Measurements from ENCODE around the gene CAMK2D. TPM values are rescaled to one million over a fixed set of nuclear protein-coding genes. Genes with fewer than 3 reads are reported as not detected.
A peak's percentile ranks its signal among the peaks of the same experiment; 100 is the strongest.
"Not testable (repeated sequence)": the region's sequence is repeated elsewhere in the genome, so short reads cannot be mapped to it uniquely, and the experiment has no call there.

CAMK2D gene
- total RNA-seq, 1 experiment from 2014 or later = 29.5 TPM

DNA sequence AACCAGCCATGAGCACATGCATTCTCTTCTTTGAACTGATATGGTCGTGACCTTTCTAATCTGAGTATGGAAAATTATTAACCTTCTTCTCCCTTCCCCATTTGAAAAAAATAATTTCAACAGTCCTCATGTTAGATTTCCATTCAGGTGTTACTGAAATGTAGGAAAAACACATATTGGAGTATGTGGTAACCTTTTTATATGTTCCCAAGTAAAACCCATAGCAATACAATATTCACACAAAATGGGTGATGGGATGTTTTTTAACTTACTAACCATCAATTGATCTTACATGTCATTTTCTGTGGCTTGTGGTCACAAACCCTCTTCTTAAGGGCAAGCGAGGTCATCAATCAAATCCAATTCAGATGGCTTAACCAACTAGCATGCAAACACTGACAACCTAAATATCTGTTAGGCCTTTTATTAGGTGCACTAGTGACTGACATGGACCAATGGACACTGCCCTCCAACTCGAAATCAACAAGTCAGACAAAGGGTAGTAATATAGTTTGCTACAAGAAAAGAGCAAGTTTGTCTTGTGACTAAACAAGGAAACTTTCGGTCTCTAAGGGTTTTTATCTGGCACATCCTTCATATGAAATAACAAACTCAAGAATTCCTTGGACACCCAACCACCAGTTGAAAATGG lies 74.3 kb downstream of the CAMK2D start:
- ChIA-PET CTCF (no interaction called here), POLR2A (no interaction called here)
- Histone ChIP-seq H3K4me3 (ENCODE audit: low read depth in 2 of 2, low read length in 2 of 2) (no peak overlapping the region), H3K36me3 (ENCODE audit: control insufficient read depth, insufficient read depth, low read length) (no peaks in the 10 kb centered on the region), H3K27ac (ENCODE audit: low read length) (no peak overlapping the region), H3K27me3 (ENCODE audit: control insufficient read depth, insufficient read depth, low read length) (no peaks in the 10 kb centered on the region), H3K4me1 (ENCODE audit: control insufficient read depth, insufficient read depth, low read length) (peaks cover 4% of the 10 kb centered on the region), H3K9me3 (ENCODE audit: control insufficient read depth, insufficient read depth, low read depth, low read length) (no peaks in the 10 kb centered on the region)
- in situ Hi-C loops (cut with HindIII; ENCODE audit: low pct_unique_long_range_greater_than_20kb, low sequenced_read_pairs) = no loop called here
- no peak for DNase-seq (ENCODE audit: low read depth, low spot score)
- no peak for ATAC-seq
- intact Hi-C loops (cut with micrococcal nuclease; ENCODE audit: unreplicated experiment) = no loop called here
- no TSS peak for BruUV-seq (replicated peaks)
- TF ChIP-seq TCF7L2 (IDR thresholded peaks at IDR 0.05; ENCODE audit: low read depth, low read length) = no peak
- TF ChIP-seq, protein P1, sequence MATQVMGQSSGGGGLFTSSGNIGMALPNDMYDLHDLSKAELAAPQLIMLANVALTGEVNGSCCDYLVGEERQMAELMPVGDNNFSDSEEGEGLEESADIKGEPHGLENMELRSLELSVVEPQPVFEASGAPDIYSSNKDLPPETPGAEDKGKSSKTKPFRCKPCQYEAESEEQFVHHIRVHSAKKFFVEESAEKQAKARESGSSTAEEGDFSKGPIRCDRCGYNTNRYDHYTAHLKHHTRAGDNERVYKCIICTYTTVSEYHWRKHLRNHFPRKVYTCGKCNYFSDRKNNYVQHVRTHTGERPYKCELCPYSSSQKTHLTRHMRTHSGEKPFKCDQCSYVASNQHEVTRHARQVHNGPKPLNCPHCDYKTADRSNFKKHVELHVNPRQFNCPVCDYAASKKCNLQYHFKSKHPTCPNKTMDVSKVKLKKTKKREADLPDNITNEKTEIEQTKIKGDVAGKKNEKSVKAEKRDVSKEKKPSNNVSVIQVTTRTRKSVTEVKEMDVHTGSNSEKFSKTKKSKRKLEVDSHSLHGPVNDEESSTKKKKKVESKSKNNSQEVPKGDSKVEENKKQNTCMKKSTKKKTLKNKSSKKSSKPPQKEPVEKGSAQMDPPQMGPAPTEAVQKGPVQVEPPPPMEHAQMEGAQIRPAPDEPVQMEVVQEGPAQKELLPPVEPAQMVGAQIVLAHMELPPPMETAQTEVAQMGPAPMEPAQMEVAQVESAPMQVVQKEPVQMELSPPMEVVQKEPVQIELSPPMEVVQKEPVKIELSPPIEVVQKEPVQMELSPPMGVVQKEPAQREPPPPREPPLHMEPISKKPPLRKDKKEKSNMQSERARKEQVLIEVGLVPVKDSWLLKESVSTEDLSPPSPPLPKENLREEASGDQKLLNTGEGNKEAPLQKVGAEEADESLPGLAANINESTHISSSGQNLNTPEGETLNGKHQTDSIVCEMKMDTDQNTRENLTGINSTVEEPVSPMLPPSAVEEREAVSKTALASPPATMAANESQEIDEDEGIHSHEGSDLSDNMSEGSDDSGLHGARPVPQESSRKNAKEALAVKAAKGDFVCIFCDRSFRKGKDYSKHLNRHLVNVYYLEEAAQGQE (IDR thresholded peaks at IDR 0.05; ENCODE audit: insufficient read depth in 1 of 2, low read depth in 2 of 2, low read length in 1 of 2) = no peak
- no peak for TF ChIP-seq POLR2AphosphoS5 (IDR thresholded peaks at IDR 0.05; ENCODE audit: low read depth, low read length)
- TF ChIP-seq, protein P2, sequence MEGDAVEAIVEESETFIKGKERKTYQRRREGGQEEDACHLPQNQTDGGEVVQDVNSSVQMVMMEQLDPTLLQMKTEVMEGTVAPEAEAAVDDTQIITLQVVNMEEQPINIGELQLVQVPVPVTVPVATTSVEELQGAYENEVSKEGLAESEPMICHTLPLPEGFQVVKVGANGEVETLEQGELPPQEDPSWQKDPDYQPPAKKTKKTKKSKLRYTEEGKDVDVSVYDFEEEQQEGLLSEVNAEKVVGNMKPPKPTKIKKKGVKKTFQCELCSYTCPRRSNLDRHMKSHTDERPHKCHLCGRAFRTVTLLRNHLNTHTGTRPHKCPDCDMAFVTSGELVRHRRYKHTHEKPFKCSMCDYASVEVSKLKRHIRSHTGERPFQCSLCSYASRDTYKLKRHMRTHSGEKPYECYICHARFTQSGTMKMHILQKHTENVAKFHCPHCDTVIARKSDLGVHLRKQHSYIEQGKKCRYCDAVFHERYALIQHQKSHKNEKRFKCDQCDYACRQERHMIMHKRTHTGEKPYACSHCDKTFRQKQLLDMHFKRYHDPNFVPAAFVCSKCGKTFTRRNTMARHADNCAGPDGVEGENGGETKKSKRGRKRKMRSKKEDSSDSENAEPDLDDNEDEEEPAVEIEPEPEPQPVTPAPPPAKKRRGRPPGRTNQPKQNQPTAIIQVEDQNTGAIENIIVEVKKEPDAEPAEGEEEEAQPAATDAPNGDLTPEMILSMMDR (IDR thresholded peaks at IDR 0.05) = no peak
- TF ChIP-seq SIN3A (IDR thresholded peaks at IDR 0.05; ENCODE audit: borderline replicate concordance, insufficient read depth, low read depth, low read length) = no peak

DNA sequence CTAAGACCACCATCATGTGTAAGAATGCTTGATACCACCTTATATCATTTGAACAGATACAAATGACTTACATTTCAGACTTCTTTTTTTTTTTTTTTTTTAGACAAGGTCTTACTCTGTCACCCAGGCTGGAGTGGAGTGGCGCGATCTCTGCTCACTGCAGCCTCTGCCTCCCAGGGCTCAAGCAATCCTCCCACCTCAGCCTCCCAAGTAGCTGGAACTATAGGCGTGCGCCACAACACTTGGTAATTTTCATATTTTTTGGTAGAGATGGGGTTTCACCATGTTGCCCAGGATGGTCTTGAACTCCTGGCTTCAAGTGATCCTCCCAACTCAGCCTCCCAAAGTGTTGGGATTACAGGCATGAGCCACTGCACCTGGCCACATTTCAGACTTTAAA lies 76.4 kb downstream of the CAMK2D start:
- H3K27me3 ChIP-seq (ENCODE audit: control insufficient read depth, insufficient read depth, low read length); CTCF ChIA-PET; POLR2A ChIA-PET; in situ Hi-C loops (cut with HindIII; ENCODE audit: low pct_unique_long_range_greater_than_20kb, low sequenced_read_pairs); H3K4me1 ChIP-seq (ENCODE audit: control insufficient read depth, insufficient read depth, low read length); H3K27ac ChIP-seq (ENCODE audit: low read length); H3K36me3 ChIP-seq (ENCODE audit: control insufficient read depth, insufficient read depth, low read length); DNase-seq (ENCODE audit: low read depth, low spot score); ATAC-seq; H3K9me3 ChIP-seq (ENCODE audit: control insufficient read depth, insufficient read depth, low read depth, low read length); BruUV-seq (replicated peaks); intact Hi-C loops (cut with micrococcal nuclease; ENCODE audit: unreplicated experiment); H3K4me3 ChIP-seq (ENCODE audit: low read depth in 2 of 2, low read length in 2 of 2): not testable (repeated sequence)

DNA sequence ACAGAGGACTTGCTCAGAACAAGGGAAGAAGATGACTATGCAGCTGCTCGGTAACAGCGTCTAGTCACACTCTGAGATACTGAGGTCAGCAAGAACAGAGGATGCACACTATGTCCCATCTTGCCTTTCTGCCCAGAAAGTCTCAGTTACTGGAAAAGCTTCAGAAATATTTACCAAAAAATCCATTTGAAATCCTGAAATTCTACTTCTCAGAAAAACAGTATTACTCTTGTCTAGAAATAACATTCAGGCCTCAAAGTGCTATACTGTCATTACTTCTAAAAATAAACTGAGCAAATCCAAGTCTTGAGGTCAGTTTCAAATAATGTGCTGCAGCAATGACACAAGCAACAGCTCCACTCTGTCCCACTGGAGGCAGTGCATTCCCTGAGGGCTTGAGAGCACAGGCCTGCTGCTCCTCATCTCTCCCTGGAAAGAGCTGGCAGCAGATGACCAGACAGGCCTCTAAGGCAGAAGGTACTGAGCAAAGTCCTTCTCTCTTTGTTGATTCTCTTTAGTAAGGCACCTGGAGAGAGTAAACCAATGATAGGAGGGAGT lies 76.9 kb downstream of the CAMK2D start:
- in situ Hi-C loops (cut with HindIII; ENCODE audit: low pct_unique_long_range_greater_than_20kb, low sequenced_read_pairs) (no loop called here), intact Hi-C loops (cut with micrococcal nuclease; ENCODE audit: unreplicated experiment) (no loop called here)
- Histone ChIP-seq H3K9me3 (ENCODE audit: control insufficient read depth, insufficient read depth, low read depth, low read length) (no peaks in the 10 kb centered on the region), H3K27me3 (ENCODE audit: control insufficient read depth, insufficient read depth, low read length) (no peaks in the 10 kb centered on the region), H3K27ac (ENCODE audit: low read length) (no peak overlapping the region), H3K36me3 (ENCODE audit: control insufficient read depth, insufficient read depth, low read length) (no peaks in the 10 kb centered on the region), H3K4me3 (ENCODE audit: low read depth in 2 of 2, low read length in 2 of 2) (no peak overlapping the region), H3K4me1 (ENCODE audit: control insufficient read depth, insufficient read depth, low read length) (peaks cover 4% of the 10 kb centered on the region)
- CTCF ChIA-PET = no interaction called here
- BruUV-seq (replicated peaks) = no TSS peak
- POLR2A ChIA-PET = no interaction called here
- DNase-seq (ENCODE audit: low read depth, low spot score) (no peak), ATAC-seq (peak; percentile 76; the same call in 1 of the 2 replicates)
- TF ChIP-seq, protein P2 (IDR thresholded peaks at IDR 0.05) = peak; percentile 20; the same call in 1 of the 2 replicates
- TF ChIP-seq TCF7L2 (IDR thresholded peaks at IDR 0.05; ENCODE audit: low read depth, low read length) (no peak), POLR2AphosphoS5 (IDR thresholded peaks at IDR 0.05; ENCODE audit: low read depth, low read length) (no peak), SIN3A (IDR thresholded peaks at IDR 0.05; ENCODE audit: borderline replicate concordance, insufficient read depth, low read depth, low read length) (no peak)
- TF ChIP-seq, protein P1 (IDR thresholded peaks at IDR 0.05; ENCODE audit: insufficient read depth in 1 of 2, low read depth in 2 of 2, low read length in 1 of 2) = no peak
